ENCODE measurements around the gene CEP290. TPM values are rescaled to one million over a fixed set of nuclear protein-coding genes. Genes with fewer than 3 reads are reported as not detected.

The CEP290 gene
- total and polyA plus RNA-seq, 2 experiments from 2014 or later: 17.3 to 25.7 TPM

DNA sequence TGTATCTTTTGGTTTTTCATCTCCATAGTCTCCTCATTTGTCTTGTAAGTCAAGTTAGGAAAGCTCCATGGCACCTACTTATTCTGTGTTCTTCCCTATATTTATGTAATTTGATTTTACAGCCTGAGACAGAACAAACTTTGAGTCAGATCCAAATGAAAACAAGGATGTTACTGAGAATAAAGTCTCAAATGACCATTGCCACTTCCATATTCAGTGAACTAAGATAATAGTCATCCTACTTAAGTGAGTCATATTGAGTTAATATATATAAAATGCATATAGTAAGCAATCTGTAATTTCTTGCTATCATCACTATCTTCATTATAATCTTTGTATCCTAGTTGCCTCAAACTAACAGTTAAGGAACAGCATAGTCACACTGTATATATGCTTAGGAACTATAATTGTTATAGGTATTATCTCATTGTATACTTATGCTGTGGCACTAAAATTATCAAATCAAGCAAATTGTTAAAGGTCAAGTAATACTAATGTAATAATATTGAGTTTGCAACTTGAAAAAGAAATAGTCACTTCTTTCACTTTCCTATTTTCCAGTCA, 31.0 kb upstream of the CEP290 start:
- Histone ChIP-seq H3K27me3 (ENCODE audit: insufficient read depth) (no peaks in the 10 kb centered on the region), H3K9me2 (ENCODE audit: insufficient read depth) (no peaks in the 10 kb centered on the region), H3F3A (replicated peaks; ENCODE audit: low read depth) (no peaks in the 10 kb centered on the region), H3K4me2 (no peak overlapping the region), H3K79me2 (replicated peaks; ENCODE audit: insufficient read depth) (no peaks in the 10 kb centered on the region), H2AFZ (no peak overlapping the region), H3K4me3 (no peak overlapping the region), H3K36me3 (ENCODE audit: insufficient read depth) (no peaks in the 10 kb centered on the region; the same call in 1 of the 2 replicates), H3K27ac (ENCODE audit: low read depth) (no peak overlapping the region), H3K4me1 (ENCODE audit: insufficient read depth) (no peaks in the 10 kb centered on the region), H4K20me1 (replicated peaks; ENCODE audit: insufficient read depth) (no peaks in the 10 kb centered on the region)
- DNase-seq (ENCODE audit: low spot score): no peak
- Mint-ChIP-seq H3K36me3 (ENCODE audit: low read depth) (peaks cover 22% of the 10 kb centered on the region; the same call in 2 of the 3 replicates), H3K27me3 (ENCODE audit: insufficient read depth, low read depth, poor library complexity) (no peaks in the 10 kb centered on the region), H3K4me1 (no peaks in the 10 kb centered on the region; the same call in 1 of the 3 replicates), H3K9me3 (no peaks in the 10 kb centered on the region), H3K4me3 (no peak overlapping the region), H3K27ac (no peak overlapping the region)
- ATAC-seq: no peak
- TF ChIP-seq, protein P1, sequence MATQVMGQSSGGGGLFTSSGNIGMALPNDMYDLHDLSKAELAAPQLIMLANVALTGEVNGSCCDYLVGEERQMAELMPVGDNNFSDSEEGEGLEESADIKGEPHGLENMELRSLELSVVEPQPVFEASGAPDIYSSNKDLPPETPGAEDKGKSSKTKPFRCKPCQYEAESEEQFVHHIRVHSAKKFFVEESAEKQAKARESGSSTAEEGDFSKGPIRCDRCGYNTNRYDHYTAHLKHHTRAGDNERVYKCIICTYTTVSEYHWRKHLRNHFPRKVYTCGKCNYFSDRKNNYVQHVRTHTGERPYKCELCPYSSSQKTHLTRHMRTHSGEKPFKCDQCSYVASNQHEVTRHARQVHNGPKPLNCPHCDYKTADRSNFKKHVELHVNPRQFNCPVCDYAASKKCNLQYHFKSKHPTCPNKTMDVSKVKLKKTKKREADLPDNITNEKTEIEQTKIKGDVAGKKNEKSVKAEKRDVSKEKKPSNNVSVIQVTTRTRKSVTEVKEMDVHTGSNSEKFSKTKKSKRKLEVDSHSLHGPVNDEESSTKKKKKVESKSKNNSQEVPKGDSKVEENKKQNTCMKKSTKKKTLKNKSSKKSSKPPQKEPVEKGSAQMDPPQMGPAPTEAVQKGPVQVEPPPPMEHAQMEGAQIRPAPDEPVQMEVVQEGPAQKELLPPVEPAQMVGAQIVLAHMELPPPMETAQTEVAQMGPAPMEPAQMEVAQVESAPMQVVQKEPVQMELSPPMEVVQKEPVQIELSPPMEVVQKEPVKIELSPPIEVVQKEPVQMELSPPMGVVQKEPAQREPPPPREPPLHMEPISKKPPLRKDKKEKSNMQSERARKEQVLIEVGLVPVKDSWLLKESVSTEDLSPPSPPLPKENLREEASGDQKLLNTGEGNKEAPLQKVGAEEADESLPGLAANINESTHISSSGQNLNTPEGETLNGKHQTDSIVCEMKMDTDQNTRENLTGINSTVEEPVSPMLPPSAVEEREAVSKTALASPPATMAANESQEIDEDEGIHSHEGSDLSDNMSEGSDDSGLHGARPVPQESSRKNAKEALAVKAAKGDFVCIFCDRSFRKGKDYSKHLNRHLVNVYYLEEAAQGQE (IDR thresholded peaks at IDR 0.05; ENCODE audit: unreplicated experiment): no peak
- TF ChIP-seq NANOG (IDR thresholded peaks at IDR 0.05; ENCODE audit: borderline replicate concordance) (no peak), JUNB (IDR thresholded peaks at IDR 0.05; ENCODE audit: unreplicated experiment) (no peak)

DNA sequence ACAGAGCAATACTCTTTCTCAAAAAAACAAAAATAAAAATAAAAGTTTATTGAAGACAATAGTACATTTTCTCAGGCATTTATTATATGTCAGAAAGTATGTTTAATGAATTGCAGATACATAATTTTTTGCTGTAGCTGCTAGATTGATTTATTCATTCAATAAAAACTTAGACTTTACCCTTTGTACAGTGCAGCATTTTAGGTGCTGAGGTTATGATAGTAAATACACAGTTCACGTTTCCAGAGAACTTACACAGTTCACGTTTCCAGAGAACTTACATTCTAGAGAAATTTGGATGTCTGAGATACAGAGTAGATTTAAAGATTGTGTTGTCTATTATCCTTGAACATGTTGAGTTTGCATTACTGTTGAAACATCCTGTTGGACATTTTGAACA, 25.5 kb upstream of the CEP290 start:
- no peaks in the 10 kb centered on the region for H3K9me2 ChIP-seq (ENCODE audit: insufficient read depth)
- no peaks in the 10 kb centered on the region for H3K27me3 ChIP-seq (ENCODE audit: insufficient read depth)
- no peak overlapping the region for H3K4me3 ChIP-seq
- peaks cover 10% of the 10 kb centered on the region; the same call in 1 of the 2 replicates for H3K36me3 ChIP-seq (ENCODE audit: insufficient read depth)
- Mint-ChIP-seq H3K9me3 (no peaks in the 10 kb centered on the region), H3K27me3 (ENCODE audit: insufficient read depth, low read depth, poor library complexity) (no peaks in the 10 kb centered on the region), H3K27ac (no peak overlapping the region), H3K36me3 (ENCODE audit: low read depth) (peaks cover 39% of the 10 kb centered on the region), H3K4me3 (no peak overlapping the region), H3K4me1 (peaks cover 2% of the 10 kb centered on the region; the same call in 2 of the 3 replicates)
- no peaks in the 10 kb centered on the region; the same call in 1 of the 2 replicates for H3K4me1 ChIP-seq (ENCODE audit: insufficient read depth)
- no peak overlapping the region for H3K4me2 ChIP-seq
- no peak overlapping the region for H3K27ac ChIP-seq (ENCODE audit: low read depth)
- no peak for DNase-seq (ENCODE audit: low spot score)
- no peak for ATAC-seq
- TF ChIP-seq STAT1 (IDR thresholded peaks at IDR 0.05; ENCODE audit: unreplicated experiment) (no peak), CREB1 (CRISPR knock-in tag; IDR thresholded peaks at IDR 0.05; ENCODE audit: low read depth) (no peak)
- TF ChIP-seq, protein P2, sequence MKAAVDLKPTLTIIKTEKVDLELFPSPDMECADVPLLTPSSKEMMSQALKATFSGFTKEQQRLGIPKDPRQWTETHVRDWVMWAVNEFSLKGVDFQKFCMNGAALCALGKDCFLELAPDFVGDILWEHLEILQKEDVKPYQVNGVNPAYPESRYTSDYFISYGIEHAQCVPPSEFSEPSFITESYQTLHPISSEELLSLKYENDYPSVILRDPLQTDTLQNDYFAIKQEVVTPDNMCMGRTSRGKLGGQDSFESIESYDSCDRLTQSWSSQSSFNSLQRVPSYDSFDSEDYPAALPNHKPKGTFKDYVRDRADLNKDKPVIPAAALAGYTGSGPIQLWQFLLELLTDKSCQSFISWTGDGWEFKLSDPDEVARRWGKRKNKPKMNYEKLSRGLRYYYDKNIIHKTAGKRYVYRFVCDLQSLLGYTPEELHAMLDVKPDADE (IDR thresholded peaks at IDR 0.05): no peak
- TF ChIP-seq, protein P3, sequence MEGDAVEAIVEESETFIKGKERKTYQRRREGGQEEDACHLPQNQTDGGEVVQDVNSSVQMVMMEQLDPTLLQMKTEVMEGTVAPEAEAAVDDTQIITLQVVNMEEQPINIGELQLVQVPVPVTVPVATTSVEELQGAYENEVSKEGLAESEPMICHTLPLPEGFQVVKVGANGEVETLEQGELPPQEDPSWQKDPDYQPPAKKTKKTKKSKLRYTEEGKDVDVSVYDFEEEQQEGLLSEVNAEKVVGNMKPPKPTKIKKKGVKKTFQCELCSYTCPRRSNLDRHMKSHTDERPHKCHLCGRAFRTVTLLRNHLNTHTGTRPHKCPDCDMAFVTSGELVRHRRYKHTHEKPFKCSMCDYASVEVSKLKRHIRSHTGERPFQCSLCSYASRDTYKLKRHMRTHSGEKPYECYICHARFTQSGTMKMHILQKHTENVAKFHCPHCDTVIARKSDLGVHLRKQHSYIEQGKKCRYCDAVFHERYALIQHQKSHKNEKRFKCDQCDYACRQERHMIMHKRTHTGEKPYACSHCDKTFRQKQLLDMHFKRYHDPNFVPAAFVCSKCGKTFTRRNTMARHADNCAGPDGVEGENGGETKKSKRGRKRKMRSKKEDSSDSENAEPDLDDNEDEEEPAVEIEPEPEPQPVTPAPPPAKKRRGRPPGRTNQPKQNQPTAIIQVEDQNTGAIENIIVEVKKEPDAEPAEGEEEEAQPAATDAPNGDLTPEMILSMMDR (conservative IDR thresholded peaks at IDR 0.05; ENCODE audit: low read depth in 2 of 2): no peak
- no peaks in the 10 kb centered on the region for H3F3A ChIP-seq (replicated peaks; ENCODE audit: low read depth)
- H3K79me2 ChIP-seq (replicated peaks; ENCODE audit: insufficient read depth): no peaks in the 10 kb centered on the region
- no peak overlapping the region for H2AFZ ChIP-seq
- H4K20me1 ChIP-seq (replicated peaks; ENCODE audit: insufficient read depth): no peaks in the 10 kb centered on the region

Data from GM23338 (cell line).